Measurements from ENCODE around the gene PIGW.

- TF ChIP-seq SUZ12 (IDR thresholded peaks at IDR 0.05; ENCODE audit: extremely low read depth, insufficient read depth, insufficient read length): no peak
- no peak for TF ChIP-seq ZNF274 (IDR thresholded peaks at IDR 0.05; ENCODE audit: low read depth, low read length)
Measured at GRCh38 chr17:36544044-36544306, 9.2 kb downstream of the PIGW start.

Measured in NT2/D1 (cell line).